GM12878 (cell line): ENCODE measurements around the gene MGAT1. TPM values are rescaled to one million over a fixed set of nuclear protein-coding genes. Genes with fewer than 3 reads are reported as not detected.

ENCODE experiments used
- BACH1 ChIP-seq: fragments of 450-650 bp; IDR thresholded peaks from 2 replicates; pipeline ENCODE4 v1.6.1; 2017; ENCODE audit warnings: mild to moderate bottlenecking, borderline replicate concordance
- BHLHE40 ChIP-seq, 2 experiments: fragments of 450-650 bp in 1 of 2; IDR thresholded peaks; 2 replicates each; pipeline ENCODE4 v1.6.1; 2011 to 2017; ENCODE audit warnings: low read depth in 2 of 2, borderline replicate concordance in 1 of 2, improper control_type of control experiment in 1 of 2, low read length in 1 of 2, mild to moderate bottlenecking in 1 of 2
- CHD1 ChIP-seq: IDR thresholded peaks from 2 replicates; pipeline ENCODE4 v1.6.1; 2012; ENCODE audit warnings: low read depth, low read length, improper control_type of control experiment
- CHD2 ChIP-seq: IDR thresholded peaks from 2 replicates; pipeline ENCODE4 v1.6.1; 2011; ENCODE audit warnings: low read depth, low read length, improper control_type of control experiment, borderline replicate concordance
- E4F1 ChIP-seq: fragments of 450-650 bp; IDR thresholded peaks from 2 replicates; pipeline ENCODE4 v1.6.1; 2018; ENCODE audit warnings: borderline replicate concordance, mild to moderate bottlenecking; ENCODE audit not compliant: partially characterized antibody
- ETV6 ChIP-seq, 2 experiments: fragments of 450-650 bp in 1 of 2; IDR thresholded peaks in 1 of 2; conservative IDR thresholded peaks in 1 of 2; 2 replicates each; pipeline ENCODE4 v1.6.1; 2014; ENCODE audit warnings: antibody characterized with exemption in 1 of 2, borderline replicate concordance in 1 of 2, low read depth in 1 of 2, mild to moderate bottlenecking in 1 of 2, moderate library complexity in 1 of 2
- GATAD2B ChIP-seq: fragments of 450-650 bp; conservative IDR thresholded peaks from 2 replicates; pipeline ENCODE4 v1.6.1; 2017; ENCODE audit warnings: low read depth, mild to moderate bottlenecking, moderate library complexity
- MTA3 ChIP-seq: IDR thresholded peaks from 2 replicates; pipeline ENCODE4 v1.6.1; 2012; ENCODE audit warnings: low read length, inconsistent platforms, borderline replicate concordance
- POLR2AphosphoS2 ChIP-seq: IDR thresholded peaks from 2 replicates; pipeline ENCODE4 v1.6.1; 2011; ENCODE audit warnings: low read depth, mild to moderate bottlenecking, low read length, improper control_type of control experiment, moderate library complexity
- PRDM15 ChIP-seq: fragments of 450-650 bp; formaldehyde crosslinking; IDR thresholded peaks from 2 replicates; pipeline ENCODE4 v1.4.0; 2020; ENCODE audit warnings: mild to moderate bottlenecking, moderate library complexity
- RBBP5 ChIP-seq: fragments of 200-600 bp; sonication (generic); conservative IDR thresholded peaks from 2 replicates; pipeline ENCODE4 v1.6.1; 2016
- SMARCA5 ChIP-seq: fragments of 450-650 bp; IDR thresholded peaks from 2 replicates; pipeline ENCODE4 v1.6.1; 2017; ENCODE audit warnings: mild to moderate bottlenecking
- SP1 ChIP-seq: IDR thresholded peaks from one replicate; pipeline ENCODE4 v1.6.1; 2011; ENCODE audit warnings: low read depth, low read length
- STAT1 ChIP-seq: fragments of 450-650 bp; conservative IDR thresholded peaks from 2 replicates; pipeline ENCODE4 v1.6.1; 2014; ENCODE audit warnings: antibody characterized with exemption, mild to moderate bottlenecking
- TARDBP ChIP-seq: IDR thresholded peaks from 2 replicates; pipeline ENCODE4 v1.6.1; 2016; ENCODE audit warnings: borderline replicate concordance
- TCF7 ChIP-seq: IDR thresholded peaks from 2 replicates; pipeline ENCODE4 v1.6.1; 2014; ENCODE audit warnings: antibody characterized with exemption, borderline replicate concordance
- ZNF207 ChIP-seq: fragments of 450-650 bp; IDR thresholded peaks from 2 replicates; pipeline ENCODE4 v1.6.1; 2014; ENCODE audit warnings: antibody characterized with exemption, mild to moderate bottlenecking, borderline replicate concordance
- ZNF592 ChIP-seq: fragments of 450-650 bp; IDR thresholded peaks from 2 replicates; pipeline ENCODE4 v1.6.1; 2017; ENCODE audit warnings: mild to moderate bottlenecking, moderate library complexity
- ZSCAN29 ChIP-seq: fragments of 450-650 bp; IDR thresholded peaks from 2 replicates; pipeline ENCODE4 v1.6.1; 2017; ENCODE audit warnings: mild to moderate bottlenecking, moderate library complexity
- polyA plus RNA-seq, 11 experiments: library from polyadenylated mRNA; depleted of rRNA in 4 of 11; unstranded in 6 of 11; stranded (reverse) in 5 of 11; fragments of >200 nt; fragmentation: Nextera tagmentation in 4 of 11; fragmentation: Illumina TruSeq in 1 of 11; extraction: Ambion mirVana in 4 of 11; extraction: Trizol in 1 of 11; gene quantifications; 1 replicate in 1 of 11; 2 replicates in 10 of 11; pipeline versions ENCODE4 v1.2.1 to v1.2.3, GENCODE V29; 2011 to 2016; ENCODE audit warnings: inconsistent platforms in 2 of 11, missing spikeins in 2 of 11, low read depth in 1 of 11
- total RNA-seq, 4 experiments: library from RNA; depleted of rRNA in 3 of 4; stranded (reverse); fragments of >200 nt in 3 of 4; fragmentation: Illumina TruSeq in 1 of 4; extraction: Trizol in 1 of 4; gene quantifications; 2 replicates each; pipeline versions ENCODE4 v1.2.1 to v1.2.3, GENCODE V29; 2013 to 2021

The MGAT1 gene
- total and polyA plus RNA-seq, 10 of the 15 experiments (the other 5 are each of a cell fraction or from before 2014, with no cell fraction given) = 3.1 to 88.4 (median 62.7) TPM

GRCh38 chr5:180810210-180810958 is 7.8 kb upstream of the MGAT1 start (continued):
- TF ChIP-seq BHLHE40 (IDR thresholded peaks at IDR 0.05; ENCODE audit: borderline replicate concordance in 1 of 2, low read depth in 2 of 2, low read length in 1 of 2) (peak in 1 of 2 experiments; percentile 73; a peak in 2 of 4 replicates), SP1 (peak; percentile 52), SMARCA5 (peak; percentile 89), GATAD2B (peak; percentile 94), STAT1 (peak; percentile 39), TARDBP (no peak; the same call in 1 of the 2 replicates), RBBP5 (no peak), E4F1 (peak; percentile 67), BACH1 (peak; percentile 72; the same call in 1 of the 2 replicates), POLR2AphosphoS2 (0 out of 2 replicates have a peak, but pooled peaks have one; percentile 25), ZSCAN29 (peak; percentile 64; the same call in 1 of the 2 replicates), PRDM15 (CRISPR knock-in tag) (no peak), ZNF207 (peak; percentile 91), TCF7 (no peak), ETV6 (conservative IDR thresholded peaks at IDR 0.05 in 1 of 2, IDR thresholded peaks at IDR 0.05 in 1 of 2; ENCODE audit: borderline replicate concordance in 1 of 2, low read depth in 1 of 2) (peak in 1 of 2 experiments; percentile 34; a peak in 1 of 4 replicates), ZNF592 (peak; percentile 78; the same call in 1 of the 2 replicates), CHD2 (peak; percentile 85), CHD1 (0 out of 2 replicates have a peak, but pooled peaks have one; percentile 53), MTA3 (no peak)
